Peyer's patch (tissue), 4 donors: ENCODE results near the gene SH3TC1.

Source experiments
- CTCF ChIP-seq, 6 experiments: fragments of 450-650 bp in 4 of 6; fragments of 200-600 bp in 2 of 6; sonication (generic) in 1 of 6; IDR thresholded peaks; one replicate each; pipeline ENCODE4 v1.5.1; 2017 to 2019; ENCODE audit warnings: antibody characterized with exemption in 6 of 6, mild to moderate bottlenecking in 3 of 6, moderate library complexity in 1 of 6
- POLR2A ChIP-seq, 2 donors: fragments of 450-650 bp; IDR thresholded peaks; one replicate each; pipeline ENCODE4 v1.5.1; 2017; ENCODE audit warnings: antibody characterized with exemption in 2 of 2, mild to moderate bottlenecking in 2 of 2, moderate library complexity in 2 of 2

GRCh38 chr4:8268211-8268610, 69.1 kb downstream of the SH3TC1 start:
- TF ChIP-seq POLR2A (IDR thresholded peaks at IDR 0.05) (no peak), CTCF (IDR thresholded peaks at IDR 0.05) (no peak)
